Trophoblast cell (in vitro differentiated cells and primary cell): Measurements from ENCODE around the gene RAPGEFL1.
"Not testable (repeated sequence)": the region's sequence is repeated elsewhere in the genome, so short reads cannot be mapped to it uniquely, and the experiment has no call there.

Experiments used
- DNase-seq, 2 donors: peaks; one replicate each; pipeline ENCODE4 v3.0.0-alpha.2; 2016
- H2AFZ ChIP-seq: 2 replicates; pipeline ENCODE4 v1.6.1; 2013; ENCODE audit warnings: low read length, moderate library complexity, mild to moderate bottlenecking; ENCODE audit not compliant: insufficient read depth, poor library complexity
- H2AK5ac ChIP-seq: 2 replicates; pipeline ENCODE4 v1.6.1; 2013; ENCODE audit warnings: mild to moderate bottlenecking, low read length
- H2BK120ac ChIP-seq: 2 replicates; pipeline ENCODE4 v1.6.1; 2013; ENCODE audit warnings: low read length, mild to moderate bottlenecking, moderate library complexity; ENCODE audit not compliant: insufficient read depth, poor library complexity
- H2BK12ac ChIP-seq: 2 replicates; pipeline ENCODE4 v1.6.1; 2013; ENCODE audit warnings: mild to moderate bottlenecking, low read length, moderate library complexity
- H2BK5ac ChIP-seq: 2 replicates; pipeline ENCODE4 v1.6.1; 2013; ENCODE audit warnings: low read length, low read depth, moderate library complexity, mild to moderate bottlenecking; ENCODE audit not compliant: poor library complexity
- H3K14ac ChIP-seq: 2 replicates; pipeline ENCODE4 v1.6.1; 2013; ENCODE audit warnings: mild to moderate bottlenecking, low read length
- H3K18ac ChIP-seq: 2 replicates; pipeline ENCODE4 v1.6.1; 2013; ENCODE audit warnings: mild to moderate bottlenecking, low read length
- H3K23ac ChIP-seq: 2 replicates; pipeline ENCODE4 v1.6.1; 2013; ENCODE audit warnings: low read length
- H3K27ac ChIP-seq: 2 replicates; pipeline ENCODE4 v1.5.1; 2013; ENCODE audit warnings: low read depth, mild to moderate bottlenecking, inconsistent platforms, low read length, moderate library complexity
- H3K27me3 ChIP-seq: 2 replicates; pipeline ENCODE4 v1.6.1; 2013; ENCODE audit warnings: inconsistent platforms, mild to moderate bottlenecking, low read length, moderate library complexity; ENCODE audit not compliant: insufficient read depth
- H3K36me3 ChIP-seq, 2 experiments: 1 replicate in 1 of 2; 2 replicates in 1 of 2; pipeline ENCODE4 v1.6.1; 2013; ENCODE audit warnings: low read length in 2 of 2, mild to moderate bottlenecking in 2 of 2, moderate library complexity in 1 of 2; ENCODE audit not compliant: insufficient read depth in 2 of 2, control insufficient read depth in 1 of 2
- H3K4ac ChIP-seq: 2 replicates; pipeline ENCODE4 v1.6.1; 2013; ENCODE audit warnings: low read depth, mild to moderate bottlenecking, low read length, moderate library complexity
- H3K4me1 ChIP-seq, 2 experiments: 1 replicate in 1 of 2; 2 replicates in 1 of 2; pipeline ENCODE4 v1.6.1; 2013; ENCODE audit warnings: low read length in 2 of 2, mild to moderate bottlenecking in 2 of 2, moderate library complexity in 1 of 2; ENCODE audit not compliant: insufficient read depth in 2 of 2, control insufficient read depth in 1 of 2
- H3K4me2 ChIP-seq: 2 replicates; pipeline ENCODE4 v1.6.1; 2013; ENCODE audit warnings: inconsistent platforms, mild to moderate bottlenecking, low read length, moderate library complexity
- H3K4me3 ChIP-seq: 2 replicates; pipeline ENCODE4 v1.5.1; 2013; ENCODE audit warnings: mild to moderate bottlenecking, low read depth, low read length, inconsistent platforms
- H3K79me1 ChIP-seq: one replicate; pipeline ENCODE4 v1.6.1; 2013; ENCODE audit warnings: low read length
- H3K79me2 ChIP-seq: 2 replicates; pipeline ENCODE4 v1.6.1; 2013; ENCODE audit warnings: low read length, mild to moderate bottlenecking; ENCODE audit not compliant: control insufficient read depth, insufficient read depth, poor library complexity
- H3K9ac ChIP-seq: 2 replicates; pipeline ENCODE4 v1.6.1; 2013; ENCODE audit warnings: mild to moderate bottlenecking, low read length
- H3K9me3 ChIP-seq: 2 replicates; pipeline ENCODE4 v1.6.1; 2013; ENCODE audit warnings: low read depth, mild to moderate bottlenecking, control low read depth, inconsistent platforms, low read length; ENCODE audit not compliant: insufficient read depth
- H4K12ac ChIP-seq: 2 replicates; pipeline ENCODE4 v1.6.1; 2013; ENCODE audit warnings: low read depth, mild to moderate bottlenecking, low read length, moderate library complexity
- H4K8ac ChIP-seq: 2 replicates; pipeline ENCODE4 v1.6.1; 2013; ENCODE audit warnings: low read depth, mild to moderate bottlenecking, low read length, moderate library complexity
- H4K91ac ChIP-seq: one replicate; pipeline ENCODE4 v1.6.1; 2013; ENCODE audit warnings: low read depth, mild to moderate bottlenecking, low read length, moderate library complexity
- WGBS: extraction: QIAGEN DNeasy Blood & Tissue Kit; methylation state at CpG from one replicate; pipeline ENCODE4 v1.1.7; 2013; ENCODE audit warnings: missing lambda C conversion rate; ENCODE audit not compliant: insufficient read length, insufficient coverage; ENCODE audit errors: extremely low coverage; 5-methylcytosine and 5-hydroxymethylcytosine counted together

Gene RAPGEFL1

GRCh38 chr17:40218740-40219593 lies 41.7 kb downstream of the RAPGEFL1 start, which contains the start of gene WIPF2:
WIPF2 (plus strand) TSS chr17:40219304; CDS start chr17:40256460, 37,156 bp downstream.
- Histone ChIP-seq H3K23ac (peak within 1 kb of the TSS; percentile 38), H3K18ac (peak within 1 kb of the TSS; percentile 98), H3K4ac (peak within 1 kb of the TSS; percentile 89), H2BK120ac (peak within 1 kb of the TSS; percentile 94), H4K8ac (peak within 1 kb of the TSS; percentile 98), H3K9ac (peak within 1 kb of the TSS; percentile 84), H2BK5ac (peak within 1 kb of the TSS; percentile 99), H2BK12ac (no peak within 1 kb of the TSS), H4K91ac (peak within 1 kb of the TSS; percentile 97), H3K27ac (peak within 1 kb of the TSS; percentile 100), H3K27me3 (no peaks in the 10 kb centered on the region), H3K79me1 (peaks cover 8% of the 10 kb centered on the region), H3K14ac (peak within 1 kb of the TSS; percentile 99), H3K4me2 (peak within 1 kb of the TSS; percentile 97), H3K9me3 (no peaks in the 10 kb centered on the region), H3K4me3 (peak within 1 kb of the TSS; percentile 81), H4K12ac (peak within 1 kb of the TSS; percentile 99), H2AK5ac (peak within 1 kb of the TSS; percentile 92), H3K79me2 (peaks cover 12% of the 10 kb centered on the region), H2AFZ (peak within 1 kb of the TSS; percentile 98), H3K36me3 (no peaks in the 10 kb centered on the region), H3K4me1 (peaks cover 5% of the 10 kb centered on the region in 2 experiments)
- DNase-seq: peak; percentile 94 to 99
- WGBS: no CpG with 5 or more reads among the region's 59 CpGs

GRCh38 chr17:40219594-40220338 lies 42.5 kb downstream of the RAPGEFL1 start:
- Histone ChIP-seq H2BK5ac (peak overlapping the region; percentile 33), H2AK5ac (peak overlapping the region; percentile 92), H3K4ac (peak overlapping the region; percentile 65), H3K23ac (peak overlapping the region; percentile 38), H3K79me1 (peaks cover 8% of the 10 kb centered on the region), H3K27me3 (no peaks in the 10 kb centered on the region), H3K9ac (peak overlapping the region; percentile 84), H4K91ac (peak overlapping the region; percentile 82), H2BK120ac (no peak overlapping the region), H3K4me3 (peak overlapping the region; percentile 81), H4K8ac (peak overlapping the region; percentile 59), H3K4me2 (peak overlapping the region; percentile 81), H4K12ac (peak overlapping the region; percentile 63), H3K79me2 (peaks cover 13% of the 10 kb centered on the region), H2BK12ac (no peak overlapping the region), H3K14ac (peak overlapping the region; percentile 65), H3K36me3 (no peaks in the 10 kb centered on the region), H3K9me3 (no peaks in the 10 kb centered on the region), H3K4me1 (peaks cover 5% of the 10 kb centered on the region in 2 experiments), H3K18ac (peak overlapping the region; percentile 74), H2AFZ (peak overlapping the region; percentile 26), H3K27ac (peak overlapping the region; percentile 100)
- DNase-seq: peak; percentile 28 to 61
- WGBS: 95% methylated on average over 2 of the region's 24 CpGs

- H3K18ac ChIP-seq: no peak overlapping the region
- no CpG with 5 or more reads among the region's 5 CpGs for WGBS
- no peaks in the 10 kb centered on the region for H3K79me1 ChIP-seq
- no peak overlapping the region for H2AK5ac ChIP-seq
- peaks cover 2 to 4% of the 10 kb centered on the region in 2 experiments for H3K4me1 ChIP-seq
- no peak overlapping the region for H3K27ac ChIP-seq
- H3K9me3 ChIP-seq: no peaks in the 10 kb centered on the region
- no peak overlapping the region for H3K4me3 ChIP-seq
- H3K4ac ChIP-seq: peak overlapping the region; percentile 83
- no peak overlapping the region for H2BK120ac ChIP-seq
- no peak overlapping the region for H3K23ac ChIP-seq
- H4K12ac ChIP-seq: no peak overlapping the region
- H4K8ac ChIP-seq: no peak overlapping the region
- no peak overlapping the region for H3K4me2 ChIP-seq
- H3K79me2 ChIP-seq: peaks cover 12% of the 10 kb centered on the region
- H2AFZ ChIP-seq: no peak overlapping the region
- no peak for DNase-seq
- no peak overlapping the region for H4K91ac ChIP-seq
- H2BK5ac ChIP-seq: no peak overlapping the region
- H3K36me3 ChIP-seq: peaks cover 6 to 7% of the 10 kb centered on the region in 2 experiments
- no peaks in the 10 kb centered on the region for H3K27me3 ChIP-seq
- H3K14ac ChIP-seq: no peak overlapping the region
- H2BK12ac ChIP-seq: no peak overlapping the region
- no peak overlapping the region for H3K9ac ChIP-seq
Measured at GRCh38 chr17:40224718-40225550, 47.7 kb downstream of the RAPGEFL1 start.

DNA sequence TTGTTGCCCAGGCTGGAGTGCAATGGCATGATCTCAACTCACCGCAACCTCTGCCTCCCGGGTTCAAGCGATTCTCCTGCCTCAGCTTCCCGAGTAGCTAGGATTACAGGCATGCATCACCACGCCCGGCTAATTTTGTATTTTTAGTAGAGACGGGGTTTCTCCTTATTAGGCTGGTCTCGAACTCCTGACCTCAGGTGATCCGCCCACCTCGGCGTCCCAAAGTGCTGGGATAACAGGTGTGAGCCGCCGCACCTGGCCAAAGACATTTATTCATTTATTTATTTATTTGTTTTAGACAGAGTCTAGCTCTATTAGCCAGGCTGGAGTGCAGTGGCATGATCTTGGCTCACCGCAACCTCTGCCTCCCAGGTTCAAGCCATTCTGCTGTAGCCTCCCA lies 51.9 kb downstream of the RAPGEFL1 start:
- H3K4me2 ChIP-seq, H3K27ac ChIP-seq, H2AFZ ChIP-seq, DNase-seq, H2BK12ac ChIP-seq, H4K12ac ChIP-seq, H3K9ac ChIP-seq, H3K79me2 ChIP-seq, H3K4ac ChIP-seq, H3K27me3 ChIP-seq, H3K79me1 ChIP-seq, H2AK5ac ChIP-seq, H2BK5ac ChIP-seq, H3K4me3 ChIP-seq, H3K14ac ChIP-seq, H3K18ac ChIP-seq, H2BK120ac ChIP-seq, H4K8ac ChIP-seq, H3K4me1 ChIP-seq, H3K9me3 ChIP-seq, H4K91ac ChIP-seq, H3K23ac ChIP-seq: not testable (repeated sequence)
- no CpG with 5 or more reads among the region's 14 CpGs for WGBS
- H3K36me3 ChIP-seq: peaks cover 17 to 20% of the 10 kb centered on the region in 2 experiments
